PC-3 (cell line): Measurements from ENCODE around the gene CLDN4. TPM values are rescaled to one million over a fixed set of nuclear protein-coding genes. Genes with fewer than 3 reads are reported as not detected.
A peak's percentile ranks its signal among the peaks of the same experiment; 100 is the strongest.

ENCODE experiments used
- ATAC-seq: fragments of 200-7000 bp; cut with Tn5 transposase; 2 replicates; pipeline ENCODE4 v1.9.1; 2020; ENCODE audit warnings: mild to moderate bottlenecking, moderate library complexity
- BruUV-seq: library from RNA; stranded (reverse); fragments of 400-500 nt; replicated peaks from 2 replicates; lab custom pipeline; 2021; lab: Mats Ljungman, UMichigan
- CTCF ChIA-PET: fragments of 300-600 bp; sonication (Branson Sonifier 250); formaldehyde crosslinking; loops from one replicate; lab custom pipeline; 2022; ENCODE audit warnings: antibody characterized with exemption; lab: Charles Lee
- POLR2A ChIA-PET: fragments of 300-600 bp; sonication (Branson Sonifier 250); formaldehyde crosslinking; loops from one replicate; lab custom pipeline; 2022; ENCODE audit warnings: antibody characterized with exemption; ENCODE audit not compliant: unreplicated experiment; lab: Charles Lee
- DNase-seq: peaks from one replicate; pipeline ENCODE4 v3.0.0-alpha.2; 2015
- H2AFZ ChIP-seq: fragments of 300-600 bp; sonication (generic); 2 replicates; pipeline ENCODE4 v1.6.0; 2016; ENCODE audit warnings: antibody characterized with exemption, low read length
- H3F3A ChIP-seq: fragments of 300-600 bp; sonication (generic); one replicate; pipeline ENCODE4 v1.6.0; 2017; ENCODE audit warnings: antibody characterized with exemption, low read length, control low read depth, mild to moderate bottlenecking; ENCODE audit not compliant: unreplicated experiment
- H3K27ac ChIP-seq: fragments of 300-600 bp; sonication (generic); 2 replicates; pipeline ENCODE4 v1.5.1; 2016; ENCODE audit warnings: mild to moderate bottlenecking, low read length
- H3K27me3 ChIP-seq: fragments of 300-600 bp; sonication (generic); 2 replicates; pipeline ENCODE4 v1.6.1; 2016; ENCODE audit warnings: low read length, mixed read lengths
- H3K36me3 ChIP-seq: fragments of 300-600 bp; sonication (generic); 2 replicates; pipeline ENCODE4 v1.6.1; 2016; ENCODE audit warnings: low read depth, mixed run types, low read length, mixed read lengths
- H3K4me1 ChIP-seq: fragments of 300-600 bp; sonication (generic); 2 replicates; pipeline ENCODE4 v1.5.1; 2016; ENCODE audit warnings: low read length; ENCODE audit not compliant: insufficient read depth
- H3K4me2 ChIP-seq: fragments of 300-600 bp; sonication (generic); 2 replicates; pipeline ENCODE4 v1.6.0; 2016; ENCODE audit warnings: low read length
- H3K4me3 ChIP-seq: fragments of 300-600 bp; sonication (generic); 2 replicates; pipeline ENCODE4 v1.5.1; 2016; ENCODE audit warnings: mild to moderate bottlenecking, low read length, mixed read lengths
- H3K79me2 ChIP-seq: fragments of 300-600 bp; sonication (generic); 2 replicates; pipeline ENCODE4 v1.6.1; 2017; ENCODE audit warnings: low read length, mixed read lengths
- H3K9ac ChIP-seq: fragments of 300-600 bp; sonication (generic); 2 replicates; pipeline ENCODE4 v1.6.0; 2016; ENCODE audit warnings: mild to moderate bottlenecking, low read length
- H3K9me2 ChIP-seq: fragments of 300-600 bp; sonication (generic); replicated peaks from 2 replicates; pipeline ENCODE4 v1.6.1; 2016; ENCODE audit warnings: mixed run types, low read length, mixed read lengths
- H3K9me3 ChIP-seq: fragments of 300-600 bp; sonication (generic); 2 replicates; pipeline ENCODE4 v1.6.1; 2016; ENCODE audit warnings: low read length, mixed read lengths
- H4K20me1 ChIP-seq: fragments of 300-600 bp; sonication (generic); 2 replicates; pipeline ENCODE4 v1.6.1; 2016; ENCODE audit warnings: low read length, mixed read lengths
- EZH2 ChIP-seq: fragments of 300-600 bp; sonication (generic); IDR thresholded peaks from one replicate; pipeline ENCODE4 v1.6.1; 2017; ENCODE audit warnings: antibody characterized with exemption, mild to moderate bottlenecking, low read length; ENCODE audit not compliant: unreplicated experiment
- EZH2phosphoT487 ChIP-seq: fragments of 300-600 bp; sonication (generic); IDR thresholded peaks from 2 replicates; pipeline ENCODE4 v1.6.1; 2018; ENCODE audit warnings: mild to moderate bottlenecking, antibody characterized with exemption, low read length, borderline replicate concordance
- intact Hi-C: fragments of 100-400 bp; cut with micrococcal nuclease; formaldehyde crosslinking; loops from 2 replicates; pipeline ENCODE4 v1.9.0; 2023
- total RNA-seq: library from RNA; depleted of rRNA; stranded (reverse); fragments of >200 nt; gene quantifications from 2 replicates; pipeline ENCODE4 v1.2.3, GENCODE V29; 2014
- TF ChIP-seq, protein P1 (sequence below): fragments of 300-600 bp; sonication (generic); conservative IDR thresholded peaks from 2 replicates; pipeline ENCODE4 v1.5.1; 2017; ENCODE audit warnings: antibody characterized with exemption, low read depth, mild to moderate bottlenecking, low read length

The CLDN4 gene
- total RNA-seq, 1 experiment from 2014 or later, result 656 TPM

DNA sequence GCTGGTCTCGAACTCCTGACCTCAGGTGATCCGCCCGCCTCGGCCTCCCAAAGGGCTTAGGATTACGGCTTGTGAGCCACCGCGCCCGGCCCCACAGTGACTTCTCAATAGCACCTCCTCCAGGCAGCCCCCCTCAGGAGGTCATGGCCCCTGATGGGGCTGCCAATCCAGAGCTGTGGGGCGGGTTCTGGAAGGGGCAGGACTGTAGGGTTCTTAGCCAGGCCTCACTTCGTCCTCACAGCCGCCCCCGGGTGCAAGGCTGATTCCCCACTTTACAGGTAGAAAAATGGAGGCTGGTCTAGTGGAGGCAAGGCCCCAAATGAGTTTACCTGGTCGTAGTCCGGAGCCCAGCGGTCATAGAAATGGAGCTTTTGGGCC is 10.9 kb downstream of the CLDN4 start:
- DNase-seq (no peak), ATAC-seq (peak; percentile 1; the same call in 1 of the 2 replicates)
- no peaks in the 10 kb centered on the region for H4K20me1 ChIP-seq
- H3K9me3 ChIP-seq, result no peaks in the 10 kb centered on the region
- peaks cover 13% of the 10 kb centered on the region; the same call in 1 of the 2 replicates for H3K4me1 ChIP-seq
- peak overlapping the region; percentile 100 for H3K4me2 ChIP-seq
- TF ChIP-seq EZH2, result no peak
- no peak for TF ChIP-seq EZH2phosphoT487
- TF ChIP-seq, protein P1, sequence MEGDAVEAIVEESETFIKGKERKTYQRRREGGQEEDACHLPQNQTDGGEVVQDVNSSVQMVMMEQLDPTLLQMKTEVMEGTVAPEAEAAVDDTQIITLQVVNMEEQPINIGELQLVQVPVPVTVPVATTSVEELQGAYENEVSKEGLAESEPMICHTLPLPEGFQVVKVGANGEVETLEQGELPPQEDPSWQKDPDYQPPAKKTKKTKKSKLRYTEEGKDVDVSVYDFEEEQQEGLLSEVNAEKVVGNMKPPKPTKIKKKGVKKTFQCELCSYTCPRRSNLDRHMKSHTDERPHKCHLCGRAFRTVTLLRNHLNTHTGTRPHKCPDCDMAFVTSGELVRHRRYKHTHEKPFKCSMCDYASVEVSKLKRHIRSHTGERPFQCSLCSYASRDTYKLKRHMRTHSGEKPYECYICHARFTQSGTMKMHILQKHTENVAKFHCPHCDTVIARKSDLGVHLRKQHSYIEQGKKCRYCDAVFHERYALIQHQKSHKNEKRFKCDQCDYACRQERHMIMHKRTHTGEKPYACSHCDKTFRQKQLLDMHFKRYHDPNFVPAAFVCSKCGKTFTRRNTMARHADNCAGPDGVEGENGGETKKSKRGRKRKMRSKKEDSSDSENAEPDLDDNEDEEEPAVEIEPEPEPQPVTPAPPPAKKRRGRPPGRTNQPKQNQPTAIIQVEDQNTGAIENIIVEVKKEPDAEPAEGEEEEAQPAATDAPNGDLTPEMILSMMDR, result no peak
- no peaks in the 10 kb centered on the region for H3K9me2 ChIP-seq
- no peaks in the 10 kb centered on the region for H3K36me3 ChIP-seq
- ChIA-PET CTCF (no interaction called here), POLR2A (no interaction called here)
- 0 out of 2 replicates have a peak, but pooled peaks cover 7% of the 10 kb centered on the region for H3K79me2 ChIP-seq
- no TSS peak for BruUV-seq
- peak overlapping the region; percentile 83 for H3K9ac ChIP-seq
- H3K27ac ChIP-seq, result no peak overlapping the region
- intact Hi-C loops, result no loop called here
- H3K27me3 ChIP-seq, result no peaks in the 10 kb centered on the region
- peak overlapping the region; percentile 92 for H3K4me3 ChIP-seq
- no peaks in the 10 kb centered on the region for H3F3A ChIP-seq
- peak overlapping the region; percentile 96 for H2AFZ ChIP-seq

DNA sequence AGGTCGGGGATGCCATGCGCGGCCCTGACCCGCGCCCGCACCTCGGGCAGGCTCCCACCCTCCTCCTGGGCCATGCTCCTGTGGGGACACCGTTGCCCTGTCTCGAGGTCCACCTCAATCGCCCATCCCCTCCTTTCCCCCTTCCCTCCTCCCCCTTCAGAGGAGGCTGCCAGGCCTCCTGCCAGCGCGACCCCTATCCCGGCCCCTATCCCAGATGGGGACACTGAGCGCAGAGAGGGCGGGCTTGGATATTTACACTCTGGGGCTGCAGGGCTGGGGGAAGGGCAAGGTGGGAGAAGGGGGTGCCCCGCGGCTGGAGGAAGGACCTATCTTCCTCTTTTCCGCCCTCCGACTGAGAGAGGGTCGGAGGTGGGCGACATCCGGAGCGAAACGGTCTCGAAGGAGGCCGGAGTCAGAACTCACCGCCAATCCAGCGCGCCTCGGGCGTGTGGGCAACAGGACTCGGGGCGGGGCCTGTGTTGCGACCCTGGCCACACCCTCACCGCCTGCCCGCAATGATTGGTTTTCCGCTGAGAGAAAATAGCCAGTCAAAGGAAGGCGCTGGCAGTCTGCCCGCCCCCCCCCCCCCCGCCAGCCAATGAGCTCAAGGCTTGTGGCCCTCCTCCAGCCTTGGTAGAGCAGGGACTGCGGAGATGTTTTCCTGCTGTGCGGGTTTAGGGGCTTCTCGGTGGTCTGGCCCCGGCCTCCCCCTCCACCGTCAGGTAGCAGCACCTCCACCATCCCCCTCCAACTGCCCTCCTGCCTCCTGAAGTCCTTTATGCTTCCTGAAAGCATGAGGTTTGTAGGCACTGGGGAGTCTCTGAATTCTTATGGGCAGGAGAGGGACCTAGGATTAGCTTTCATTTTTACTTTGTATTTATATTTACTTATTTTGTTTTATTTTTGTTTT is 11.5 kb downstream of the CLDN4 start, which contains the start of gene METTL27:
Gene METTL27, minus strand, starts transcription at position 450 of the 910 bp plus-strand sequence. Its CDS starts 376 bp downstream, at position 74.
- H3K4me1 ChIP-seq, result peaks cover 13% of the 10 kb centered on the region; the same call in 1 of the 2 replicates
- DNase-seq (peak; percentile 91), ATAC-seq (peak; percentile 94)
- H3K79me2 ChIP-seq, result 0 out of 2 replicates have a peak, but pooled peaks cover 7% of the 10 kb centered on the region
- 0 out of 2 replicates have a peak within 1 kb of the TSS, but pooled peaks have one; percentile 13 for H3K27ac ChIP-seq
- H3K36me3 ChIP-seq, result no peaks in the 10 kb centered on the region
- H3K9ac ChIP-seq, result peak within 1 kb of the TSS; percentile 83
- no peaks in the 10 kb centered on the region for H3K27me3 ChIP-seq
- H3K9me3 ChIP-seq, result no peaks in the 10 kb centered on the region
- peak within 1 kb of the TSS; percentile 100 for H3K4me2 ChIP-seq
- CTCF ChIA-PET, result interaction anchor here (0.5 to 1.0 kb wide), 8 partner anchors 8 to 230 kb away, joined by 3 to 13 read pairs (median 4); no protein-coding TSS in a partner anchor
- no peak for TF ChIP-seq EZH2phosphoT487
- no peak for TF ChIP-seq EZH2
- TF ChIP-seq, protein P1, result no peak
- no peaks in the 10 kb centered on the region for H4K20me1 ChIP-seq
- H3K9me2 ChIP-seq, result no peaks in the 10 kb centered on the region
- POLR2A ChIA-PET, result interaction anchor here (0.5 to 1.4 kb wide), 11 partner anchors 8 to 761 kb away, joined by 3 to 64 read pairs (median 4); partner anchors contain the start of gene CLDN4
- peak within 1 kb of the TSS; percentile 92 for H3K4me3 ChIP-seq
- peak within 1 kb of the TSS; percentile 96 for H2AFZ ChIP-seq
- TSS peak; percentile 83 for BruUV-seq
- intact Hi-C loops, result no loop called here
- no peaks in the 10 kb centered on the region for H3F3A ChIP-seq
